Fibroblast of villous mesenchyme (primary cell): ENCODE results near the gene TNFAIP8. TPM values are rescaled to one million over a fixed set of nuclear protein-coding genes. Genes with fewer than 3 reads are reported as not detected.

Experiments
- DNase-seq: peaks from one replicate; pipeline ENCODE4 v3.0.0-alpha.2; 2010; ENCODE audit warnings: low read depth
- H3K4me3 ChIP-seq: 2 replicates; pipeline ENCODE4 v1.5.1; 2011; ENCODE audit warnings: low read depth, mild to moderate bottlenecking, low read length
- CTCF ChIP-seq: IDR thresholded peaks from 2 replicates; pipeline ENCODE4 v1.5.1; 2012; ENCODE audit warnings: low read depth, mild to moderate bottlenecking, low read length; ENCODE audit not compliant: insufficient read depth
- small RNA-seq: library from RNA; depleted of rRNA; stranded (forward); fragments of <200 nt; gene quantifications from one replicate; pipeline ENCODE3, GENCODE V24; 2012
- total RNA-seq: library from RNA; depleted of rRNA; stranded (reverse); fragments of >200 nt; gene quantifications from 2 replicates; pipeline ENCODE4 v1.2.3, GENCODE V29; 2012

The TNFAIP8 gene
- total RNA-seq, 1 donor, result 12.1 TPM

GRCh38 chr5:119445544-119445943 lies 89.7 kb downstream of the TNFAIP8 start:
- no peak for DNase-seq
- H3K4me3 ChIP-seq, result no peak overlapping the region
- no peak for TF ChIP-seq CTCF

Small RNA genes within 50 kb of the gene (small RNA-seq; reads per million reads assigned to genes)
- gene RN7SL174P (not detected), gene RNA5SP190 (not detected)

Other genes with a start within 250 kb of the TNFAIP8 start
- gene HSD17B4, start 96.5 kb downstream of the TNFAIP8 start, total RNA-seq, result 128 and 183 TPM in 2 replicates